ENCODE measurements around the gene PDZD4.
A peak's percentile ranks its signal among the peaks of the same experiment; 100 is the strongest.

Gene PDZD4

GRCh38 chrX:153794018-153794896 is 36.1 kb downstream of the PDZD4 start, which contains the start of the genes IDH3G and SSR4:
TSS of gene IDH3G (minus strand) at chrX:153794375. CDS start at chrX:153794326, 49 bp downstream.
TSS of gene SSR4 (plus strand) at chrX:153794668. CDS start at chrX:153794688, 20 bp downstream.
- peak; percentile 88 for DNase-seq (ENCODE audit: extremely low spot score, insufficient read length, low read depth)
- peak; percentile 100 for FAIRE-seq

GRCh38 chrX:153793291-153793690 is 37.1 kb downstream of the PDZD4 start:
- no peak for DNase-seq (ENCODE audit: extremely low spot score, insufficient read length, low read depth)
- no peak for FAIRE-seq

- DNase-seq (ENCODE audit: extremely low spot score, insufficient read length, low read depth): no peak
- no peak for FAIRE-seq
Measured at GRCh38 chrX:153792368-153792767, 38.0 kb downstream of the PDZD4 start.

GRCh38 chrX:153791104-153791852 is 39.1 kb downstream of the PDZD4 start:
- FAIRE-seq: no peak

GRCh38 chrX:153789654-153790053 is 40.7 kb downstream of the PDZD4 start:
- FAIRE-seq: no peak
- DNase-seq (ENCODE audit: extremely low spot score, insufficient read length, low read depth): no peak

More at GRCh38 chrX:153791104-153791852, 39.1 kb downstream of the PDZD4 start:
- DNase-seq (ENCODE audit: extremely low spot score, insufficient read length, low read depth): no peak

GRCh38 chrX:153786669-153787068 is 43.7 kb downstream of the PDZD4 start:
- DNase-seq (ENCODE audit: extremely low spot score, insufficient read length, low read depth) (no peak), FAIRE-seq (no peak)

- no peak for FAIRE-seq
Measured at GRCh38 chrX:153784325-153784967, 45.9 kb downstream of the PDZD4 start.

GRCh38 chrX:153783378-153784013 is 46.8 kb downstream of the PDZD4 start:
- no peak for FAIRE-seq
- DNase-seq (ENCODE audit: extremely low spot score, insufficient read length, low read depth): no peak

More at GRCh38 chrX:153784325-153784967, 45.9 kb downstream of the PDZD4 start:
- no peak for DNase-seq (ENCODE audit: extremely low spot score, insufficient read length, low read depth)

GRCh38 chrX:153782871-153783270 is 47.5 kb downstream of the PDZD4 start:
- FAIRE-seq (no peak), DNase-seq (ENCODE audit: extremely low spot score, insufficient read length, low read depth) (no peak)

- no peak for FAIRE-seq
- no peak for DNase-seq (ENCODE audit: extremely low spot score, insufficient read length, low read depth)
Measured at GRCh38 chrX:153782313-153782712, 48.0 kb downstream of the PDZD4 start.

- FAIRE-seq (no peak), DNase-seq (ENCODE audit: extremely low spot score, insufficient read length, low read depth) (no peak)
Measured at GRCh38 chrX:153781428-153782047, 48.8 kb downstream of the PDZD4 start.

GRCh38 chrX:153780678-153781427 is 49.5 kb downstream of the PDZD4 start, which contains the start of gene SRPK3:
TSS of gene SRPK3 (plus strand) at chrX:153781041. CDS start at chrX:153781087, 46 bp downstream.
- no peak for FAIRE-seq
- DNase-seq (ENCODE audit: extremely low spot score, insufficient read length, low read depth): no peak

GRCh38 chrX:153779891-153780677 is 50.3 kb downstream of the PDZD4 start:
- FAIRE-seq (no peak), DNase-seq (ENCODE audit: extremely low spot score, insufficient read length, low read depth) (no peak)

GRCh38 chrX:153778684-153779101 is 51.7 kb downstream of the PDZD4 start:
- no peak for FAIRE-seq
- no peak for DNase-seq (ENCODE audit: extremely low spot score, insufficient read length, low read depth)

- FAIRE-seq (no peak), DNase-seq (ENCODE audit: extremely low spot score, insufficient read length, low read depth) (no peak)
Measured at GRCh38 chrX:153778181-153778580, 52.2 kb downstream of the PDZD4 start.

GRCh38 chrX:153777261-153778090 is 52.9 kb downstream of the PDZD4 start:
- FAIRE-seq (no peak), DNase-seq (ENCODE audit: extremely low spot score, insufficient read length, low read depth) (no peak)

GRCh38 chrX:153776611-153777045 is 53.7 kb downstream of the PDZD4 start:
- DNase-seq (ENCODE audit: extremely low spot score, insufficient read length, low read depth) (no peak), FAIRE-seq (no peak)
